Keratinocyte (primary cell): ENCODE data around the gene ZNF407. TPM values are rescaled to one million over a fixed set of nuclear protein-coding genes. Genes with fewer than 3 reads are reported as not detected.

ENCODE experiments used
- DNase-seq: peaks from one replicate; pipeline ENCODE4 v3.0.0-alpha.2; 2011; ENCODE audit warnings: low read depth, missing footprints, low spot score
- FAIRE-seq: peaks from 2 replicates; lab custom pipeline; 2011; peaks lifted over from hg19 to GRCh38; lab: Jason Lieb, UNC
- H2AFZ ChIP-seq: 2 replicates; pipeline ENCODE4 v1.6.0; 2012; ENCODE audit warnings: low read length, control low read depth, inconsistent platforms; ENCODE audit not compliant: control insufficient read depth
- H3K27ac ChIP-seq: 2 replicates; pipeline ENCODE4 v1.5.1; 2011; ENCODE audit warnings: low read length; ENCODE audit not compliant: control insufficient read depth, insufficient read depth
- H3K27me3 ChIP-seq: 3 replicates; pipeline ENCODE4 v1.6.0; 2011; ENCODE audit warnings: low read length; ENCODE audit not compliant: control insufficient read depth, insufficient read depth; ENCODE audit errors: extremely low read depth
- H3K36me3 ChIP-seq, 2 experiments: 2 replicates in 1 of 2; 3 replicates in 1 of 2; pipeline ENCODE4 v1.5.1; 2011; ENCODE audit warnings: low read length in 2 of 2, mild to moderate bottlenecking in 1 of 2; ENCODE audit not compliant: control insufficient read depth in 2 of 2, insufficient read depth in 2 of 2; ENCODE audit errors: extremely low read depth in 1 of 2
- H3K4me1 ChIP-seq: 3 replicates; pipeline ENCODE4 v1.5.1; 2011; ENCODE audit warnings: low read length; ENCODE audit not compliant: control insufficient read depth, insufficient read depth; ENCODE audit errors: extremely low read depth
- H3K4me2 ChIP-seq: 3 replicates; pipeline ENCODE4 v1.6.0; 2011; ENCODE audit warnings: low read depth, low read length; ENCODE audit not compliant: control insufficient read depth, insufficient read depth; ENCODE audit errors: extremely low read depth
- H3K4me3 ChIP-seq, 3 experiments: fragments of 200-600 bp in 1 of 3; sonication (generic) in 1 of 3; 2 replicates in 2 of 3; 3 replicates in 1 of 3; pipeline ENCODE4 v1.5.1; 2011 to 2016; ENCODE audit warnings: low read length in 3 of 3, mild to moderate bottlenecking in 3 of 3, control low read depth in 2 of 3, inconsistent platforms in 1 of 3, low read depth in 1 of 3, mixed read lengths in 1 of 3, mixed run types in 1 of 3, moderate library complexity in 1 of 3; ENCODE audit not compliant: control insufficient read depth in 2 of 3, insufficient read depth in 2 of 3; ENCODE audit errors: extremely low read depth in 1 of 3
- H3K79me2 ChIP-seq: 2 replicates; pipeline ENCODE4 v1.6.0; 2012; ENCODE audit warnings: low read length; ENCODE audit not compliant: control insufficient read depth, insufficient read depth
- H3K9ac ChIP-seq: 3 replicates; pipeline ENCODE4 v1.6.0; 2011; ENCODE audit warnings: low read length; ENCODE audit not compliant: control insufficient read depth, insufficient read depth; ENCODE audit errors: extremely low read depth
- H3K9me1 ChIP-seq: 3 replicates; pipeline ENCODE4 v1.6.0; 2011; ENCODE audit warnings: low read length; ENCODE audit not compliant: control insufficient read depth, insufficient read depth; ENCODE audit errors: extremely low read depth
- H3K9me3 ChIP-seq: 2 replicates; pipeline ENCODE4 v1.5.1; 2012; ENCODE audit warnings: low read depth, low read length; ENCODE audit not compliant: control insufficient read depth
- H4K20me1 ChIP-seq: 3 replicates; pipeline ENCODE4 v1.6.0; 2011; ENCODE audit warnings: low read length; ENCODE audit not compliant: control insufficient read depth, insufficient read depth; ENCODE audit errors: extremely low read depth
- CTCF ChIP-seq, 3 experiments: IDR thresholded peaks in 1 of 3; conservative IDR thresholded peaks in 1 of 3; optimal IDR thresholded peaks in 1 of 3; 2 replicates in 2 of 3; 3 replicates in 1 of 3; pipeline versions ENCODE3 to v1.5.1; 2011; ENCODE audit warnings: low read length in 3 of 3, mild to moderate bottlenecking in 3 of 3, moderate library complexity in 2 of 3, control low read depth in 1 of 3, inconsistent platforms in 1 of 3; ENCODE audit not compliant: insufficient read depth in 2 of 3; ENCODE audit errors: extremely low read depth in 1 of 3
- EZH2 ChIP-seq: IDR thresholded peaks from one replicate; pipeline ENCODE4 v1.6.1; 2012; ENCODE audit warnings: inconsistent platforms, mild to moderate bottlenecking, low read length, moderate library complexity
- dilution Hi-C: fragments of 300-500 bp; cut with MboI; formaldehyde crosslinking; loops from one replicate; pipeline ENCODE4 v1.7.0; 2020; ENCODE audit warnings: low sequenced_read_pairs; ENCODE audit not compliant: extremely low pct_ligation_motif_present
- polyA plus RNA-seq, 5 experiments: library from polyadenylated mRNA; depleted of rRNA in 3 of 5; stranded (reverse) in 3 of 5; stranded (forward) in 1 of 5; unstranded in 1 of 5; fragments of >200 nt; gene quantifications; 1 replicate in 1 of 5; 2 replicates in 3 of 5; 3 replicates in 1 of 5; pipeline versions ENCODE4 v1.2.1 to v1.2.3, GENCODE V29; 2011 to 2012; ENCODE audit warnings: missing spikeins in 2 of 5, low read depth in 1 of 5, low replicate concordance in 1 of 5

The ZNF407 gene
- polyA plus RNA-seq, 1 donor (not counting 4 experiments of a cell fraction or from before 2014, with no cell fraction given): 3.8 TPM

DNA sequence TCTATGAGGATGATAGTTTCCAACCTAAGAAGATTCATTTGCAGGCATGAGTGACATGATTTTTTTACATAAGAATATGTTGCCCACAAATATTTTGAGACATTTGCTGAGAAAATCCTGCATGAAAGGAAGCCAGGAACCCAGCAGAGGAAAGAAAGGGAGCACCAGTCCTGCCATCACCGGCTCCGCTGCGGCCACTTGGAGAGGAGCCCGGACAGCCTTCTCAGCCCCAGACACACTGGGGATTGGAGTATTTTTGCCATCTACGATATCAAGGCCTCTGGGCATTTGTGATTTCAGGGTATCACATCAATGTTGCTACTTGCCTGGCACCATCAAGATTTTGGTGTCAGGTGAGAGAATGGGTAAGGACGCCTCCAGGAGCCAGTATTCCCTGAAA is 383.0 kb downstream of the ZNF407 start:
- Histone ChIP-seq H3K79me2 (no peaks in the 10 kb centered on the region), H3K9ac (no peak overlapping the region), H3K4me1 (no peaks in the 10 kb centered on the region), H3K36me3 (no peaks in the 10 kb centered on the region), H3K9me3 (no peaks in the 10 kb centered on the region), H3K4me2 (no peak overlapping the region), H4K20me1 (no peaks in the 10 kb centered on the region), H3K9me1 (no peaks in the 10 kb centered on the region), H3K4me3 (no peak overlapping the region), H3K27ac (no peak overlapping the region), H2AFZ (no peak overlapping the region), H3K27me3 (no peaks in the 10 kb centered on the region)
- TF ChIP-seq CTCF (optimal IDR thresholded peaks at IDR 0.05 in 1 of 3, IDR thresholded peaks at IDR 0.05 in 1 of 3, conservative IDR thresholded peaks at IDR 0.05 in 1 of 3; ENCODE audit: extremely low read depth in 1 of 3, insufficient read depth in 2 of 3, low read length in 3 of 3) (no peak), EZH2 (no peak)
- FAIRE-seq (no peak), DNase-seq (no peak)
- dilution Hi-C loops: no loop called here

- dilution Hi-C loops: no loop called here
- H3K36me3 ChIP-seq: no peaks in the 10 kb centered on the region
- no peaks in the 10 kb centered on the region for H3K9me1 ChIP-seq
- no peaks in the 10 kb centered on the region for H3K9me3 ChIP-seq
- DNase-seq: no peak
- no peak overlapping the region for H2AFZ ChIP-seq
- FAIRE-seq: no peak
- no peak overlapping the region for H3K27ac ChIP-seq
- H3K9ac ChIP-seq: no peak overlapping the region
- TF ChIP-seq EZH2 (no peak), CTCF (optimal IDR thresholded peaks at IDR 0.05 in 1 of 3, IDR thresholded peaks at IDR 0.05 in 1 of 3, conservative IDR thresholded peaks at IDR 0.05 in 1 of 3; ENCODE audit: extremely low read depth in 1 of 3, insufficient read depth in 2 of 3, low read length in 3 of 3) (no peak)
- H3K4me3 ChIP-seq: no peak overlapping the region
- no peaks in the 10 kb centered on the region for H3K4me1 ChIP-seq
- no peak overlapping the region for H3K4me2 ChIP-seq
- no peaks in the 10 kb centered on the region for H3K79me2 ChIP-seq
- no peaks in the 10 kb centered on the region for H3K27me3 ChIP-seq
- no peaks in the 10 kb centered on the region for H4K20me1 ChIP-seq
Observed at GRCh38 chr18:74981476-74981875, 383.8 kb downstream of the ZNF407 start.
